ENCODE results near the gene XPNPEP1.

Gene XPNPEP1

GRCh38 chr10:109947111-109947920 lies 24.0 kb upstream of the XPNPEP1 start:
- FAIRE-seq, result no peak

- FAIRE-seq, result no peak
These were observed 23.4 kb upstream of the XPNPEP1 start for GRCh38 chr10:109946680-109947079.

GRCh38 chr10:109945473-109946177 lies 22.3 kb upstream of the XPNPEP1 start:
- FAIRE-seq, result no peak

- FAIRE-seq, result no peak
These were observed 21.3 kb upstream of the XPNPEP1 start for GRCh38 chr10:109944613-109945012.

GRCh38 chr10:109941236-109941862 lies 18.0 kb upstream of the XPNPEP1 start:
- FAIRE-seq, result no peak

GRCh38 chr10:109940553-109940952 lies 17.2 kb upstream of the XPNPEP1 start:
- FAIRE-seq, result no peak

- FAIRE-seq, result no peak
These were observed 16.8 kb upstream of the XPNPEP1 start for GRCh38 chr10:109940117-109940516.

GRCh38 chr10:109939315-109939961 lies 16.1 kb upstream of the XPNPEP1 start:
- FAIRE-seq, result no peak

- FAIRE-seq, result no peak
These were observed 14.3 kb upstream of the XPNPEP1 start for GRCh38 chr10:109937460-109938065.

- no peak for FAIRE-seq
These were observed 11.9 kb upstream of the XPNPEP1 start for GRCh38 chr10:109934958-109935793.

- FAIRE-seq, result peak; percentile 27
These were observed 10.8 kb upstream of the XPNPEP1 start for GRCh38 chr10:109933984-109934565.

GRCh38 chr10:109932968-109933367 lies 9.7 kb upstream of the XPNPEP1 start:
- FAIRE-seq, result no peak

GRCh38 chr10:109932391-109932790 lies 9.1 kb upstream of the XPNPEP1 start:
- no peak for FAIRE-seq

GRCh38 chr10:109931163-109931562 lies 7.9 kb upstream of the XPNPEP1 start:
- no peak for FAIRE-seq

GRCh38 chr10:109929501-109930219 lies 6.3 kb upstream of the XPNPEP1 start:
- no peak for FAIRE-seq

- FAIRE-seq, result no peak
These were observed 5.2 kb upstream of the XPNPEP1 start for GRCh38 chr10:109928475-109928891.

GRCh38 chr10:109926825-109927224 lies 3.5 kb upstream of the XPNPEP1 start:
- no peak for FAIRE-seq

- no peak for FAIRE-seq
These were observed 2.9 kb upstream of the XPNPEP1 start for GRCh38 chr10:109926061-109926745.

GRCh38 chr10:109924967-109925620 lies 1.8 kb upstream of the XPNPEP1 start:
- FAIRE-seq, result no peak

GRCh38 chr10:109924087-109924486 lies 776 bp upstream of the XPNPEP1 start:
- no peak for FAIRE-seq

All from islet of Langerhans (tissue), 1 donor.